IPS DF 4.7 (cell line): ENCODE results near the gene DOCK9.

Source experiments
- DNase-seq: peaks from one replicate; pipeline ENCODE4 v3.0.0-alpha.2; 2013; ENCODE audit warnings: low spot score; ENCODE audit errors: extremely low read depth

The DOCK9 gene

DNA sequence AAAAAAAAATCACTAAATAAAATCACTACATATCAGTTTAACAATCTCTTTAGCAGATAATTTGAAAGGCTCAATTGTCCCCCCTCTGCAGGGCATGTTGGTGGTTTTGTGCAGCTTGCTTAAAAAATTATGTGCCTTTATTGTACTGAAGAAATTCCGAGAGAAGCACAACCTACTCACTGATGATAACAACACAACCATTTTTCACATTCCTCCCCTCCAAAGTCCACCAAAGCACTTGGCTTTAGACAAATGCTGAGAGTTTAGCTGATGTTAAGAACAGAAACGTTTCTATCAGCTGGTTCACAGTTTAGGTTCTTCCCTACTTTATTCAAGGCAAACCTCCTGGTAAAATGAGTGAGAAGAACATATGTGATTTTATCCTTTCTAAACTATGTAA is 923 bp downstream of the DOCK9 start:
- no peak for DNase-seq

- DNase-seq = no peak
These were observed 1.5 kb downstream of the DOCK9 start for GRCh38 chr13:98976338-98976737.

DNA sequence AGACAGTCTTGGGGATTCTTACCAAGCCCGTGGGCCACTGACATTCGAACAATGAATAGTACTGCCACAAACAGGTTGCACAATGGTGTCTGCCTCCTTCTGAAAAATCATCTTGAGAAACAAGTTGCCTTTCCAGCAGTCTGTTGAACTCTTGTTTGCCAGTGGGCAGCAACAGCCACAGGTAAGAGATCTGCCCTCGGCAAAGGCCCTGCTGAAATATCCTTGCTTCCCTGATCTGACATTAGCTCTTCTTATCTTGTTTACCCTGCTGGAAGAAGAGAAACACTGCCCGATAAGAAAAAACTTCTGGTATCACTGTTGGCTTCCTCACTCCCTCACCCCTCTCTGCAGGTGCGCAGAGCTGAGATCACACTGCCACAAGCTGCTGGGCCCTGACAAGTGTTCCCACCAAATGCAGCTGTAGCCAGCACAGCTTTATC is 2.0 kb downstream of the DOCK9 start:
- no peak for DNase-seq

DNA sequence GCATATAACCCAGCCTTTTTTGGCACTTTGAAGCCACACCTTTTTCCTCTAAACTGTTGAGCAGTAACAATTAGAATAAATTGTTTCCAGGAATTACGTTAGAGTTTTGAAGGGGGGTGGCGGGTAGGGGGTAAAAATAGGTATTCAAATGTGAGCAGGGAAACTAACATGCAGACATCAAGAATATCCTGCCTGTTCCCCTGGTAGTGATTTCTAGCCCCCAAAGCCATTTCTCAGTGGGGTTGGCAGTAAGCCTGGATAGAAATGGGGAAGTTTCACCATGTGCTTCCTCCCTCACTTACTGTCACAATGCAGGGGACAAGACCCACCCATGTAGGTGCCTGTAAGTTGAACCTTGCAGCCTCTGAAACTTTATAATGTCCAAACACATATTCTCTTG is 3.8 kb downstream of the DOCK9 start:
- DNase-seq = no peak

DNA sequence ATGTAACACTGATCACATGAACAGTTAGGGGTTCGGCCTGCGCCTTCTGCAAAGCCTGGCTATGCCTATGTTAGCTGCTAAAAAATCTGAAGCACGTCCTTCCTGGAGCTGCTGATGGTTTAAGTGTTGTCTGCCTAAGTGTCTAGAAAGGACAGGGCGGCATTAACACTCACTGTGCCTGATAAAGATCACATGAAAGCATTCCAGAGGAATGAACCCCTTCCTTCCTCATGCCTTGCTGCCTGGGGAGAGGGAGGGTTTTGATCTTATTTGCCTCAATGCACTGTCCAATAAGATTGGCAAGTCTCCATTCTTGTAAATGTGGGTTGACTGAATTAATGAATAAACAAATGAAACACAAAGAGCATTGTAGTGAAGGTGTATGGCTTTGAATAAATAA is 5.2 kb downstream of the DOCK9 start:
- DNase-seq = no peak

DNA sequence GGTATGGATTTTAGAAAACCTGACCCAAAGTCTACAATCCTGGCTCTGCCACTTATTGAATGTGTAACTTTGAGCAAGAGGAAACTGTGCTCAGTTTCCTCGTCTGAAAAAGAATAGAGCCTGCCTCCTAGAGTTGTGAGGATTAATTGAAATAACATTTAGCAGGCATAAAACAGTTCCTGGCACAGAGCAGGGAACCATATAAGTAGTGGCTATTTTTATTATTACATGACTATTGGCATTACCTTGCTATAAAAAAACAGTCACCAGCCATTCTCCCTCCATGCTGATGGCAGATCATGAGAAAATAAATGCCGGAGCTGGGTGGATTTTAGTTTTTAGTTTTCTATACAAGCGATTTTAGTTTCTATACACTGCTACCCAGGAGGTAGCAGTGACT is 5.8 kb downstream of the DOCK9 start:
- DNase-seq = no peak

- no peak for DNase-seq
These were observed 7.5 kb downstream of the DOCK9 start for GRCh38 chr13:98970330-98970729.

GRCh38 chr13:98967491-98967890 is 10.4 kb downstream of the DOCK9 start:
- DNase-seq = no peak

DNA sequence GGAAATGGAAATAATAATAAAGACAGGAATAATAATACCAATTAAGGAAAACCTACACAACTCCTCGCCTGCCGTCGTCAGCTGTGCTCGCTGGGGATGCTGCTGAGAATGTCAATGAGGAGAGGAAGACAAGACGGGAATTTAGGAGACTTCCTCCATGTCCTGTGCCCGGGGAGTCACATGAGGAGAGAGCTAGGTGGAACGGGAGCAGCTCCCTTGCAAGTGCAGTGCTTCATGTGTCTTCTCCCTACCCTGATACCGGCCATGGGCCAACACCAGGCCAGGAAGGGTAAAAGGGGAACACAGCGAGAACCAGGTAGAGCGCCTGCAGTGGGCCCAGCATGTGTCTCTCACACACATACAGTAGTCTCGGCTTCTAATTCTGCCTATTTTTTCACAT is 11.8 kb downstream of the DOCK9 start:
- no peak for DNase-seq

GRCh38 chr13:98965325-98965724 is 12.5 kb downstream of the DOCK9 start:
- no peak for DNase-seq

DNA sequence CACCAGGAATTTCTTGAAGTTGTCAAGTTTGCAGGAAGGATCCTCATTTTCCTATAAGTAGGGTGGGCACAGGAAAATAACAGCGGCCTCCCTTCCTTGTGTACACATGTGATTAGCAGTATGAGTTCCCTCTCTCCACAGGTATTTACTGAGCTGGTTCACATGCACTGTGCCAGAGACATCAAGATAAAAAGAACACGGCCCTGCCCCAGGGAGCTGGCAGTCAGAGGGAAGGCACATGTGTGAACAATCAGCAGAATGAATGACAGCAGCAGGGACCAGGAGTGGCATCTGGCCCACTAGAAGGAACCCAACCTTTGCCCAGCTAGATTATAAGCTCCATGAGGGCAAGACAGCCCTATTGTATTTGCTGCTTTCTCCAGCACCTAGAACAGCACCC is 13.9 kb downstream of the DOCK9 start:
- no peak for DNase-seq

- no peak for DNase-seq
These were observed 14.8 kb downstream of the DOCK9 start for GRCh38 chr13:98962901-98963590.

GRCh38 chr13:98961503-98962105 is 16.3 kb downstream of the DOCK9 start:
- DNase-seq = no peak

DNA sequence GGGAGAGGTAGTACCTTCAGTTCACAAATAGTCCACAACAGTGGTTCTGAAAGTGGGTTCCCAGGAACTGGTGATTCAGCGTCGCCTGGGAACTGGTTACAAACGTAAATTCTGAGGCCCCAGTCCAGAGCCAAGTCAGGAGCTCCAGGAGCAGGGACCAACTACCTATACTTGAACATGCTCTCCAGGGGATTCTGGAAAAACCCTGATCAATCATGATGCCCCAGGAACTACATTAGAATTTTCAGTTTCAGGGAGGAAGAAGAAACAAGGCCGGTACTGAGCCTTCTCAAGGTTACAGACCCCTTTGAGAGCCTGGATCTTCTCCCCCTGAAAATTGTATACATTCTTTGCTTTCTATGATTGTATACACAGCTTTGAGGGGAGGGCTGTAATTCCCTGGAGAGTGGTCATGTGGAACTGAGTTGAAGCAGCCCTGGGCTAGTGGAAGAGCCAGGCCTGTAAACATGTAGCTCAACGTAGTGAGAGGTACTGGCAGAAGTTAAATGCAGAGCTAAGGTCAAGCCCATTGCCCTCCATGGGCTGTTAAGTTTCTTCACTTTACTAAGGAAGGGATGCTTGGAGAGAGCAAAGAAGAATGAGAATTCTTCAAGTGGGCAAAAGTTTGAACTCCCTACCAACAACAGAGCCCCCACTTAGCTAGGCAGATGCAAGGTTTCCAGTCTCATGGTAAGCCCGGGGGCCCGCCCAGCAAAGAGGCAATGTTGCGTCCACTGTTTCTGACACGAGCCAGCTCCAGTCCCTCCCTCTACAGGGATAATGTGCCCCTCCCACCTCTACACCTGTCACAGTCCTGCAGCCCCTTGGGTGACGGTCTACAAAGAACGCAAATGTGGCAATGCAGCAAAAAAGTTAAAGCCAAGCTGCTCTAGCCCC is 17.0 kb downstream of the DOCK9 start:
- DNase-seq = no peak

- DNase-seq = no peak
These were observed 17.9 kb downstream of the DOCK9 start for GRCh38 chr13:98959786-98960605.

- no peak for DNase-seq
These were observed 18.6 kb downstream of the DOCK9 start for GRCh38 chr13:98959291-98959690.

GRCh38 chr13:98958443-98958794 is 19.4 kb downstream of the DOCK9 start:
- no peak for DNase-seq

GRCh38 chr13:98957731-98958442 is 20.0 kb downstream of the DOCK9 start:
- DNase-seq = no peak

DNA sequence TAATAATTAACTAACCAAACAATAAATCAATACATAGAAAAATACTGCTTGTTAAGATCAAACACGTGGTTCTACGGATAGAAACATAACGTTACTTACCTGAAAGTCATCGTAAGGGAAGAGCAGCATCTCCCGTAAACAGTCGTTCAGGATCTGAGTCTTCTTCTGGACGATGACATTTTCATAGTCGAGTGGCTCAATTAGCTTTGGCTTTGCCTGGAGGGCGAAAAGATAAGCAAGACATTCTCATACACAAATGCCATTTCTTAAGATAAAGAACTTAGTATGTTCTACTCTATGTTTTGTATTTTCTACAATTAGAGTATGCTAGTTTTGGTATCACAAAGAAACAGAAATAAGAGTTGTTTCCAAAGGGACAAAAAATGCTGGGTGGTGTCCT is 22.5 kb downstream of the DOCK9 start:
- no peak for DNase-seq

DNA sequence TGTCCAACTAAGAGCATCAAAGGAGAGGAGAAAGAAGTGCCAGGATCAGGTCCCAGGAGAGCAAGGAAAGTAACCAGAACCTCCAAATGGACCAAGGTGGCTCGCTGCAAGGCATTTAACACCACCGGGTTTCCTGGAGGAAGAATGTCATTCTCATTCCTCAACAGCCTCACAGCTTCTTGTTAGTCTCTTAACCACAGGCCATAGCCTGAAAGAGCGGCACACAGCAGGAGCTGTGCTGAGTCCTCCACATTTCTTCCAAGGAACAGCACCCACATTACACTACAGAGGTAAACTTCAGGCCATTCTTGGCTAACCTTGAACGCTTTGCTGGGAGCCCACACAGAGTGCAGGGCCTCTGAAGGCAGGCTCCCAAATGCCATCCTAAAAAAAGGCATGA is 23.6 kb downstream of the DOCK9 start:
- DNase-seq = no peak

- DNase-seq = no peak
These were observed 26.6 kb downstream of the DOCK9 start for GRCh38 chr13:98951266-98951665.
